GM18861 (cell line): ENCODE results near the gene PPIF.
A peak's percentile ranks its signal among the peaks of the same experiment; 100 is the strongest.
"Not testable (repeated sequence)": the region's sequence is repeated elsewhere in the genome, so short reads cannot be mapped to it uniquely, and the experiment has no call there.

Source experiments
- ATAC-seq: cut with Tn5 transposase; IDR thresholded peaks from one replicate; pipeline ENCODE4 v1.9.1; 2021; ENCODE audit not compliant: unreplicated experiment

The PPIF gene

GRCh38 chr10:79329529-79329928, 17.7 kb upstream of the PPIF start:
- no peak for ATAC-seq

GRCh38 chr10:79331226-79331625, 16.0 kb upstream of the PPIF start:
- no peak for ATAC-seq

GRCh38 chr10:79331709-79332108, 15.6 kb upstream of the PPIF start:
- ATAC-seq = peak; percentile 72

- ATAC-seq = not testable (repeated sequence)
Measured at GRCh38 chr10:79332610-79333315, 14.5 kb upstream of the PPIF start.

GRCh38 chr10:79333513-79333912, 13.8 kb upstream of the PPIF start:
- no peak for ATAC-seq

- no peak for ATAC-seq
Measured at GRCh38 chr10:79334573-79334972, 12.7 kb upstream of the PPIF start.

- no peak for ATAC-seq
Measured at GRCh38 chr10:79335094-79335469, 12.2 kb upstream of the PPIF start.

- no peak for ATAC-seq
Measured at GRCh38 chr10:79335470-79336235, 11.6 kb upstream of the PPIF start.

GRCh38 chr10:79336276-79336675, 11.0 kb upstream of the PPIF start:
- no peak for ATAC-seq

- no peak for ATAC-seq
Measured at GRCh38 chr10:79336739-79337138, 10.5 kb upstream of the PPIF start.

- not testable (repeated sequence) for ATAC-seq
Measured at GRCh38 chr10:79337783-79338469, 9.3 kb upstream of the PPIF start.

- no peak for ATAC-seq
Measured at GRCh38 chr10:79339266-79339665, 8.0 kb upstream of the PPIF start.

- no peak for ATAC-seq
Measured at GRCh38 chr10:79340646-79341244, 6.5 kb upstream of the PPIF start.

GRCh38 chr10:79342295-79342761, 4.9 kb upstream of the PPIF start:
- ATAC-seq = no peak

- no peak for ATAC-seq
Measured at GRCh38 chr10:79342811-79343561, 4.3 kb upstream of the PPIF start.

GRCh38 chr10:79344502-79345195, 2.6 kb upstream of the PPIF start:
- no peak for ATAC-seq

- no peak for ATAC-seq
Measured at GRCh38 chr10:79345241-79346011, 1.8 kb upstream of the PPIF start.

GRCh38 chr10:79346012-79346340, 1.3 kb upstream of the PPIF start:
- ATAC-seq = no peak

- ATAC-seq = no peak
Measured at GRCh38 chr10:79346388-79347225, 662 bp upstream of the PPIF start.
